Stomach (tissue), 4 donors: Measurements from ENCODE around the gene ADCY9.

Source experiments
- CTCF ChIP-seq, 7 experiments: fragments of 450-650 bp in 4 of 7; fragments of 200-600 bp in 3 of 7; sonication (generic) in 3 of 7; IDR thresholded peaks; one replicate each; pipeline ENCODE4 v1.5.1; 2016 to 2019; ENCODE audit warnings: antibody characterized with exemption in 7 of 7, control low read depth in 2 of 7, mild to moderate bottlenecking in 1 of 7
- EP300 ChIP-seq: sonication (generic); formaldehyde crosslinking; IDR thresholded peaks from one replicate; pipeline ENCODE4 v1.6.1; 2017; ENCODE audit warnings: antibody characterized with exemption
- POLR2A ChIP-seq, 4 donors: fragments of 450-650 bp; IDR thresholded peaks; one replicate each; pipeline ENCODE4 v1.6.1; 2016; ENCODE audit warnings: antibody characterized with exemption in 4 of 4, control low read depth in 2 of 4, mild to moderate bottlenecking in 1 of 4, moderate library complexity in 1 of 4
- POLR2AphosphoS5 ChIP-seq, 3 donors: sonication (generic); formaldehyde crosslinking; IDR thresholded peaks; one replicate each; pipeline ENCODE4 v1.6.1; 2016; ENCODE audit warnings: antibody characterized with exemption in 3 of 3

- TF ChIP-seq CTCF (IDR thresholded peaks at IDR 0.05) = no peak
- TF ChIP-seq POLR2A (IDR thresholded peaks at IDR 0.05) = no peak
- TF ChIP-seq POLR2AphosphoS5 (IDR thresholded peaks at IDR 0.05) = no peak
- TF ChIP-seq EP300 = no peak
Observed at GRCh38 chr16:4021916-4022315, 94.3 kb downstream of the ADCY9 start.
